ENCODE results near the gene VWA8.
A peak's percentile ranks its signal among the peaks of the same experiment; 100 is the strongest.
"Not testable (repeated sequence)": the region's sequence is repeated elsewhere in the genome, so short reads cannot be mapped to it uniquely, and the experiment has no call there.

Gene VWA8

DNA sequence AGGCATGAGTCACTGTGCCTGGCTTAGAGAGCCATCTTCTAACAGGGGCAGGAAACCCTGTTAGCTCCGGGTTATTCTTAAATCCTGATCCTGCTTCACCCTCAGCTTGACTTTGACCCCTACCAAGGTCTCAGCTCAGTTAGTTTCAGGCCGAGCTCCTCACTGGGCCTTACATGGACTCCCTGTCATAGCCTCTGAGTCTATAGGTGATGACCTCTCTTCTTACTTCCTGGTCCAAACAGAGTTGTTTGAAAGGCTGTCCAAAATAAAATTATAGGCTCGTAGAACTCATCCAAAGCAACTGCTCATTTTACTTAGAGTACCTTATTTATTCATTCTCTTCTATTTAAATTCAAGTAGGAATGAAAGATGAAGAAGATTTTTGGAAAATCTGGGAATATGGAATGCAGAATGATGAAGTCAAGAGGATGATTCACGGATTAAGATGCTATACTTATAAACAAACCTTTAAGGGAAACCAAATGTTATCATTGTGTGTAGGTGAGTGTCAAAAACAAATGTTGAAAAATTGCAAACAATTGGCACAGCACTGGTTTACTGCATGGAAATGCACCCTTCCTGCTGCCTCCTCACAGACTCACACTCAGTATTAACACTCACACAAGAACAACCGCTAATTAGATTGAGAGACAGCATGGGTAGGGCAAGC, 329.5 kb downstream of the VWA8 start:
- DNase-seq: no peak
- intact Hi-C loops (cut with DNase I): no loop called here

DNA sequence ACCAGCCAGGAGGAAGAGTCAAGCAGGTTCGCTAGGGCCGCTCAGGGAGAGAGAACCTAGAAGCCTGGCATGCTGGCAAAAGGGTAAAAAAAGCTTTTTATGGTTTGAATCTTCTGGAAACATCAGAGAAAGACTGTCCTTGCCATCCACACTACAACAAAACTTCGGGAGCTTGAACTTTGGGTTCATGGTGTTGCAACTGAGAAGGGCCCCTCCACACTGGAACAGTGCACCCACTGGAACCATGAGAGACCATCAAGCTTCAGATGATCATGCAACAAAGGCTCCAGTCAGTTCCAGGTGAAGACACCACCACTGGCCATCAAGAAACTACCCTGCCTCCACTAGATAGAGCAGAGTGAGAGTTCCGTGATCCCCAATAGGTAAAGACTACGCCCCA, 333.5 kb downstream of the VWA8 start:
- DNase-seq: no peak
- intact Hi-C loops (cut with DNase I): no loop called here

DNA sequence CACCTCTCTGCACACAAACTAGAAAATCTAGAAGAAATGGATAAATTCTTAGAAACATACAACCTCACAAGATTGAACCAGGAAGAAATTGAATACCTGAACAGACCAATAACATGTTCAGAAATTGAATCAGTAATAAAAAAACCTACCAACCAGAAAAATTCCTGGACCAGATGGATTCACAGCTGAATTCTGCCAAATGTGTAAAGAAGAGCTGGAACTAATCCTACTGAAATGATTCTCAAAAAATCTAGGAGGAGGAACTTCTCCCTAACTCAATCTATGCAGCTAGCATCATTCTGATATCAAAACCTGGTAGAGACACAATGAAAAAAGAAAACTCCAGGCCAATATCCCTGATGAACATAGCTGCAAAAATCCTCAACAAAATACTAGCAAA, 336.9 kb downstream of the VWA8 start:
- no peak for DNase-seq
- intact Hi-C loops (cut with DNase I): no loop called here

GRCh38 chr13:41622432-41623429, 338.2 kb downstream of the VWA8 start:
- intact Hi-C loops (cut with DNase I): no loop called here
- DNase-seq: no peak

DNA sequence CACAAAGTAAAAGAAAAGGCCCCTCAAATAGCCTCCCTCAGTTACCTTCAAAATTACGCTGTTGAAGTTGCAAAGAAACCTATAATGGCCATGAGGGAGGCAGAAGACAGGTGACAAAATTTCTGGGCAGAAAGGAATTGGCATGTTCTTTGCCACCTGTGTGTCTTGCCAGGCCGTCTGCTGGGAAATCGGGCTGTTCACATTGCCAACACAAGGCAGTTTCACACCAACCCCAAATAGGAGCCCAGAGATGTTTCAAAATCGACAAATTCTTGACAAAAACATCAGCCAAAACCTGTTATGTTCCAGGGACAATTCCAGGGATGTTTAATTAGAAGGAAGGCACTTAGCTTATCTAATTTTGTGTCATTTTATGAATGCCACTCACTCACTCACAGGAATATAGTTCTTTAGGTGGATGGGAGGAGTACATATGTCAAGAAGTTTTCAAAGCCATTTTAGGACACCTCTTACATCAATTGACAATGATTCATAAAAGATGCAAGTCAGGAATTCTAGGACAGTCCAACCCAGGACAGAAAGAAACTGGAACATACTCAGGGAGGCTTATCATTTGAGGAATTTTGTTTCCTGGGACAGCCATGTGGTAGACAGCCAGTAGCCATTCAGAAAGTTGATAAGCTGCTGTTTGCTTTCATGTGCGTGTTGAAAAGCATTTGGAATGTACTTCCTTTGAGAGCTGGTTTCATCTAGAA, 339.0 kb downstream of the VWA8 start:
- DNase-seq: no peak
- intact Hi-C loops (cut with DNase I): no loop called here

GRCh38 chr13:41617633-41618032, 343.3 kb downstream of the VWA8 start:
- intact Hi-C loops (cut with DNase I): not testable (repeated sequence)

GRCh38 chr13:41616151-41616550, 344.8 kb downstream of the VWA8 start:
- DNase-seq: no peak
- intact Hi-C loops (cut with DNase I): no loop called here

More at GRCh38 chr13:41617633-41618032, 343.3 kb downstream of the VWA8 start:
- DNase-seq: not testable (repeated sequence)

GRCh38 chr13:41615528-41615855, 345.4 kb downstream of the VWA8 start:
- DNase-seq: no peak
- intact Hi-C loops (cut with DNase I): no loop called here

- intact Hi-C loops (cut with DNase I): no loop called here
- DNase-seq: no peak
These were observed 346.0 kb downstream of the VWA8 start for GRCh38 chr13:41614671-41615527.

GRCh38 chr13:41613984-41614661, 346.8 kb downstream of the VWA8 start:
- DNase-seq: peak in 3 of 10 donors; percentile 43 to 62 (median 55)
- intact Hi-C loops (cut with DNase I): no loop called here

GRCh38 chr13:41613471-41613870, 347.4 kb downstream of the VWA8 start:
- intact Hi-C loops (cut with DNase I): no loop called here
- DNase-seq: no peak

DNA sequence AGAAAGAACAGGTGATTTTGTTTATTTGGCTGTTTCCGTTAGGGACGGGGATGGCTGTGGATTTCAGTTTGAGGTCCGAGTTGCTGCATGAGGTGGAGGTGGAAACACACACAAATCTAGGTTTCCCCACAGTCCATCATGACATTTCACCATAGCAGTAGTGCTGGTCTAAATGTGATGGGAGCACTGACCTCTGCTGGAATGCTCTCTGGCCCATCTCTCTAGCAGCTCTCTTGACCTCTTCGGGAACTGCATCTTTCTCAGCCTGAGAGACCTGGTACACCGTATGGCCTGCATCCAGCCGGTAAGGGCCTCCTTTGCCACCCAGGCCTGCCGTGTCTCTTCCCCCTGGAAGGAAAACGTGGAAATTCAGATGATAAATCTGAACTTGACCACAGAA, 349.5 kb downstream of the VWA8 start:
- DNase-seq: peak in 3 of 10 donors; percentile 9 to 81 (median 45)
- intact Hi-C loops (cut with DNase I): no loop called here

DNA sequence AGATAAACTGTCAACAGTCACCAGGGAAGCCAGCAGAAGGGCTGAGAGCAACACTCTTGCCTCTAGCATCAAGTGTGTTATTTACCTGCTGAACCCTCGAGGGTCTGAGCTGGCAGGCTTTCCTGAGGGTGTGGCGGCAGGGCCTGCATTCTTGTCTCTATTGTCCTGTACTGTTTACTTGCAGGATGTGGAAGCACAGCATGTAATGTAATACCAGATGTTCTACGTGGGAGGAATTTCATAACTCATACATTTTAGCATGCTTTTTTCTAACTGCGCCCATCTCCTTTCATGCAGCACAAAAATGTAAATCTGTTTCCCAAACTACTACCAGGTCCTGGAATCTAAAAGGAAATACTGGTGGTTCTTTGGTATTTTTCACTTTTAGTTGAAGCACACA, 350.5 kb downstream of the VWA8 start:
- intact Hi-C loops (cut with DNase I): no loop called here
- DNase-seq: peak in 1 of 10 donors; percentile 65

- intact Hi-C loops (cut with DNase I): no loop called here
- DNase-seq: no peak
These were observed 351.1 kb downstream of the VWA8 start for GRCh38 chr13:41609828-41610227.

GRCh38 chr13:41608839-41609177, 352.1 kb downstream of the VWA8 start:
- intact Hi-C loops (cut with DNase I): no loop called here
- DNase-seq: no peak

DNA sequence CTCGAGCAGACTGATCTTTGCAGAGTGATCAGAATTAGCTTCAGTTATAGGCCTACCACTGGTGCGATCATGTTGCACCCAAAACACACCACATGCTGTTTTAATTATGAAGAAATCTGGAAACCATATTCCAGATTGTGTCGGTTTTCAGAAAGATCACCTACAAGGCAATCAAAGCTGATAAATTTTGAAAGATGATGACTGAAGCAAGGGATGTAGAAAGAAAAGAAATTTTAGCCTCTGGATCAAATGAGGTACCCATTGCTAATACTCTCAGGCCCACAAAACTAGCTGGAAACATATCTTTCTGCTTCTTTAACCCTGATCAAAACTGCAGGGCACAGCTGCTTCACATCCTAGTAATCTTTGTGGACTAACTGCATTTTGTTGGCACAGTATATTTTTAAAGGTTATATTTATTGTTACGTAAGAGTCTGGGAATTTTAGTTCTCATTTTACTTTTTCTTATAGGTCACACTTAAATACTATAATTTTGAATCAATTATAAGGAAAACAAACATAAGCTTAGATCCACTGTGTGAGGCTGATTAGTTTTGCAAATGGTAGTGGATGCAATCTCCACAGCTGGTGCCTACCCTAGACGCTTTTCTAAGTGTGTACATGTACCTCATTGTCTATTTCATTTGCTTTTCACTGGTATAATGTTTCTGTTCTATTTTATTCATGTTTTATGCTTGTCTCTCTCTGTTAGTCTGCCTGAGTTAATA, 352.6 kb downstream of the VWA8 start:
- intact Hi-C loops (cut with DNase I): no loop called here
- no peak for DNase-seq

- intact Hi-C loops (cut with DNase I): no loop called here
- no peak for DNase-seq
These were observed 354.3 kb downstream of the VWA8 start for GRCh38 chr13:41606646-41607045.

- intact Hi-C loops (cut with DNase I): no loop called here
- DNase-seq: no peak
These were observed 355.3 kb downstream of the VWA8 start for GRCh38 chr13:41605319-41606285.
